HG03565 (cell line): Measurements from ENCODE around the gene CDC42EP5.
"Not testable (repeated sequence)": the region's sequence is repeated elsewhere in the genome, so short reads cannot be mapped to it uniquely, and the experiment has no call there.

ENCODE experiments used
- ATAC-seq: cut with Tn5 transposase; IDR thresholded peaks from one replicate; pipeline ENCODE4 v1.9.1; 2021; ENCODE audit warnings: mild to moderate bottlenecking, moderate library complexity; ENCODE audit not compliant: unreplicated experiment

CDC42EP5 gene, protein sequence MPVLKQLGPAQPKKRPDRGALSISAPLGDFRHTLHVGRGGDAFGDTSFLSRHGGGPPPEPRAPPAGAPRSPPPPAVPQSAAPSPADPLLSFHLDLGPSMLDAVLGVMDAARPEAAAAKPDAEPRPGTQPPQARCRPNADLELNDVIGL

DNA sequence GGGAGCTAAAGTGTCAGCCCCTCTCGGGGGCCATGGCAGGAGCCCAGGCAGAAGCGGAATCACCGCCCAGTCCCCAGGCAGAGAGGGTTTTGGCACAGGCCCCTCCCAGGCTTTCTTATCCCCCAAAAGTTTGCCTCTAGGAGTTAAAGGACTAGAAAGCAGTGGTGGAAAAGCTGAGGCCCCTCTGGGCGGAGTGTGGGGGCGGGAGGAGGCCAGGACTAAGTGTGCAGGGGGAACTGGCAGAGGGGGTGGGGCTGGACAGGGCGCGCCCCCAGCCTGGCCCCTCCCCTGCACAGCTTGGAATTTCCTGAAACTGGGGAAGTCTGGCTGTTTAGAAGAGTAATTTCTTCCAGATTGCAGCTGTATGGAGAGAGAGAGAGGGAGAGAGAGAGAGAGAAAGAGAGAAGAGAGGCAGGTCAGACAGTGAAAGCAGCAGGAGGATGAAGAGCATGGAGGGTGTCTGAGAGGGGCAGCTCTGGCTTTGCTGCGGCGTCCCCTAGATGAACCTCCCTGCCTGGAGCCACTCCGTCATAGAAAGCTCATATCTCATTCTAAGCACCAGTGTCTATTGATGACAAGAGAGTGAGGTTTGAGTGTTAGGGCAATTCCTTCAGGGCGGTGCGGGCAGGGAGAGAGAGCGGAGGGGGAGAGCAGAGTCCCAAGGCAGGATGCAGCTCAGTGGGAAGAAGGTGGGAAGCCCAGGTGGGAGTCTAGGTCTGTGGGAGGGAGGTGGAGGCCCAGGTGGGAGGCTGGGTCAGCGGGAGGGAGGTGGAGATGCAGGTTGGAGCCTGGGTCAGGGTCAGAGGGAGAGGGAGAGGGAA is at the start of gene CDC42EP5:
Gene CDC42EP5 (minus strand): TSS at position 226 of the 821 bp plus-strand sequence. CDS start 7,749 bp downstream, outside the sequence.
- no peak for ATAC-seq

DNA sequence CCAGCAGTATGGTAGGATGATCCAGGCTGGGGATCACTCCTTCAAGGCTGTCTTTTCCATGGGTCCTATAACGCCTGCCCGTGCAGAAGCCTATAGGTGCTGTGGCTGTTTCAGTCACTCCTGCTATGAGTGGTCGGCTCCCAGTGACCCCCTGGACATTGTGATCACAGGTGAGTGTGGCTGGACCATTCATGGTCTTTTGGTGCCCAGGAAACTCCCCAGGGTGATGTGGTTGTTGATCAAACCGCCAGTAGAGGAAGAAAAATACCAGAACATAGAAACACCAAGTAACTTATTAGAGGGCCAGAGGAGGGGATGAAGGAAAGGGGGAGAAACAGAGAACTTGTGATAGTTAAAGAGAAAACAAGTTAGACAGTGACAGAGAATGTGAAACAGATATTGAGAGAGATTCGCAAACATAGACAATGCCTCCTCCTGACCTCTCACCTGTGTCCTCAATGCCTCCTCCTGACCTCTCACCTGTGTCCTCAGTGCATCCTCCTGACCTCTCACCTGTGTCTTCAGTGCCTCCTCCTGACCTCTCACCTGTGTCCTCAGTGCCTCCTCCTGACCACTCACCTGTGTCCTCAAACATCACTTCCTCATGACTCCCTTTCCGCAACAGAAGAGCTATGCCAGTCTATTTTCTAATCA is 48.9 kb upstream of the CDC42EP5 start:
- ATAC-seq, result no peak

DNA sequence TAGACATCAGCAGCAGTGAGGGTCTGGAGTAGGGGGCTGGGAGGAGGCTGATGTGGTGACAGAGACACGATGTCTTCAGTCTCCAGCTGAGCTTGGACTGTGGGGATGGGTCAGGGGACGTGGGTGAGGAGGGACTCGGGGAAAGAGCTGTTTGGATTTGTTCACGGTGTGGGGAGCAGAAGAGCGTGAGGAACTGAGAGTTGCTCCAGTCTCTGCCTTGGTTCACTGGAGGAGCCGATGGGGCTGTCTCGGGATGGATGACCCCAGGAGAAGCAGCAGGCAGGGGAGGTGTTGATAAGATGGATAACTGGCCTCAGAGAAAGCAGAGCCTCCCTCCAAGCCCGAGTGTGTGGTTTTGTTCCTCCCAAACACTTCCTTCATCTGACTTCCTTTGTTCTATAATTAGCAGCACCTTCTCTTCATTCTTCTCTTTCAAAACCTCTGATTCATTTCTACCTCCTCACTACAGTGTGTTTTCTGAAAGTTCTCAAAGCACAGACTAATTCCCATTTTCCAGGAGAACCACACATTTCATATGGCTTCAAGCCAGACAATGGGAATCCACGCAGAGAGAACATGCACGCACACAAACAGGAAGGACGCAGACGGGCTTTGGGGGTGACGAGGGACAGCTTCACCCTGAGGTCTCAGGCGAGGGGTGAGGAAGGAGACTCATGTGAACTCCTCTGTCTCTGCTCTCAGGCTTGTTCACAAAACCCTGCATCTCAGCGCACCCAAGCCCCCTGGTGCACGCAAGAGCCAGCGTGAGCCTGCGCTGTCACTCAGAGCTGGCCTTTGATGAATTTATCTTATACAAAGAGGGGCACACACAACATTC is 48.1 kb upstream of the CDC42EP5 start:
- no peak for ATAC-seq

DNA sequence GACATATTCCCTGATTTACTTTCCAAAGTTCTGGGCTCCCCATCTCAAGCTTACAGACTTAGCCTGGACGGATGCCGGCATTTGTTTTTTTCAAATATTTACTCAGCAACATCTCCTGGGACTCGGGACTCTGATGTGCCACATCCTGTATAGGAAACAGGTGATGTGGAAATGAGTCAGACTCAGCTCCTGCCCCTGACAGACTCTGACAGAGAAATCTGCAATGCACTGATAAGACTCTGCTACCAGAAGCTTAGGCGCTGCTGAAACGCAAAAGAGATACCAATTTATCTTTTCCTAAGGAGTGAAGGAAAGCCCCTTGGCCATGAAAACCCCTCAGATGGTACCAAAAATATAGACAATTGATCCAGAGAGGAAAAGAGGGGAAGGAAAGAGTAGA is 45.7 kb upstream of the CDC42EP5 start:
- ATAC-seq, result peak; percentile 47

DNA sequence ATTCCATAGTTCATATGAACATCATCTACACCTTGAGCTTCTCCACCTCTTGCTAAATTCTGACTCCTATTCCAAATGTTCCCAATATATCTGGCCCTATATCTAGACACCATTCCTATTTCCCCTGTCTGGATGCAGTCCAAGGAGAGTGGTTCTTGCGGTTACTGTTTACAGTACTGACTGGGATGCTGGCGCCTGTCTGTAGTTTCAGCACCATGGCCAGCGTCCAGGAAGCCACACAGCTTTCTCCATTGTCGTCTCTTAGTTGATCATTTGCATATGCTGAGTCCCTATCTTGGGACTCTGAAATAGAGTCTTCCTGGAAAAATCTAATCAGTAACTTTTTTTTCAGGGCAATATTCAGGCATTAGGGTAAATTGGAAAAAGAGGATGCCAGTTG is 44.4 kb upstream of the CDC42EP5 start:
- ATAC-seq, result no peak

DNA sequence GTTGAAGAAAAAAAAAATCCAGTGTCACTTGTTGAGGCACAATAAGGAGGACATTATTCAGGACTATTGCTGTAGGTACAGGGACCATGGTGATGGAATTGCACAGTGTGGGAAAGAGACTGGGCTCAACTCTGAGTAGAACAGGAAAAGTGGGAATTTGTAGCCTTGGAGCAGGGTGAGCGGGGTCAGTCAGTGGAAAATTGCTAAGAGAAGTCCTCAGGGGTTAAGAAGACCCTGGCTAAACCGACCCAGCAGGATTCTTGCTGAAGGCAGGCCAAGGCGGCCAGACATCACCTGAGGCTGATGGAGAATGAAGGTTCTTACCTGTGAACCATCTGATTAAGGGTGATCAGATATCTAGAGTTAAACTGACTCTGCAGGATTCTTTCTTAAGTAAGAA is 42.1 kb upstream of the CDC42EP5 start:
- no peak for ATAC-seq

DNA sequence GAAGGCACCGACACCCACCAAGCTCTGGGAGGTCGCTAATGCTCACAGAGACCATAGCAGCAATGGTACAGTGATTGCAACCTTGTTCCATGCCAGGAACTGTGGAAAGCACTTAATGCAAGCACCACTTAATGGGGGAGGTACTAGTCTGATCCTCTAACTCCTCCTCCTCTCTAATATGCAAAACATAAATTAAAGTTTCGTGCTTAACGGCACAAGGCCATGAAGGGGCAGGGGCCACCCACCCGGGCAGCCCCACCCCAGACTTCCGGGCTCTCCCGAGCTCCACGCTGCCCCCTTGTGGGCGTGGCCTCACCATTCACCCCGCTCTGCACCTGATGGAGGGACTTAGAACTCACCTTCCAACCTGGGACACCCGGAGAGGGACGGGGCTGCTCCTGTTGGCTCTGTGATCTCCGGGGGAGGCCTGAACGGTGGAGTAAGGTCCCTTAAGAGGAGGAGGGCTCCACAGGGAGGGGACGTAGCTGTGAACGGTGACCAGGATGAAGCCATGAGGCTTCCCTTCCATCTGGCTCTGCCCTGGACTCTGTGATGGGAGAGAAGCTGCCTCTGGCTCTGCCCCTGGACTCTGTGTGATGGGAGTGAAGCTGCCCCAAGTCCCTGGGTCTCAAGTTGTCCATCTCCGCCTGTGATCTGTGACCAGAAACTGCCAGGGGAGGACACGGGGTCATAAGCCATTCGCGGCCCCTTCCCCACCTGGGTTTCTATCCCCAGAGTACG is 36.3 kb upstream of the CDC42EP5 start:
- not testable (repeated sequence) for ATAC-seq

DNA sequence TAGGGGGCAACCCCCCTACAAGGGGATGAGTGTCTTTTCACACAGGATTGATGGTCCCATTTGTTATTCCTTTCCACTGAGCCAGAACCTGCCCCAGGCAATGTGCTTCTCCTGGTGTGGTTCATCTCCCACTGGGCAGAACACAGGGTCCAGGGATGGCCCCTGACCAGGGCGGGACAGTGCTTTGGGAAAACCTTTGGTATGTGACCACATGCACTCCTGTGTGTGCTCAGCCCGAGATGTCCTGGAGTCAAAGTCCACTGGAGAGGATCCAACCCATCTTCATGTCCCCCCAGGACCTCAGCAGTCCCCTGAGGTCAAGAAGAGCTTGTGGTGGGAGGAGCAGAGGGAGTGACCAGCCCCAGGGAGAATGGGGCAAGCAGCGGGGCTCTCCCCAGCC is 35.4 kb upstream of the CDC42EP5 start:
- ATAC-seq, result not testable (repeated sequence)

DNA sequence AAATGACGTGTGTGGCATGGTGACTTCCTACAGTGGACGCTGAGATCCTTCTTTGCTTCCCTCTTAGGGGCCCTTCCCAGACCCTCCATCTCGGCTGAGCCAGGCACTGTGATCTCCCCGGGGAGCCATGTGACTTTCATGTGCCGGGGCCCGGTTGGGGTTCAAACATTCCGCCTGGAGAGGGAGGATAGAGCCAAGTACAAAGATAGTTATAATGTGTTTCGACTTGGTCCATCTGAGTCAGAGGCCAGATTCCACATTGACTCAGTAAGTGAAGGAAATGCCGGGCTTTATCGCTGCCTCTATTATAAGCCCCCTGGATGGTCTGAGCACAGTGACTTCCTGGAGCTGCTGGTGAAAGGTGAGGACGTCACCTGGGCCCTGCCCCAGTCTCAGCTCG is 34.7 kb upstream of the CDC42EP5 start:
- ATAC-seq, result no peak

DNA sequence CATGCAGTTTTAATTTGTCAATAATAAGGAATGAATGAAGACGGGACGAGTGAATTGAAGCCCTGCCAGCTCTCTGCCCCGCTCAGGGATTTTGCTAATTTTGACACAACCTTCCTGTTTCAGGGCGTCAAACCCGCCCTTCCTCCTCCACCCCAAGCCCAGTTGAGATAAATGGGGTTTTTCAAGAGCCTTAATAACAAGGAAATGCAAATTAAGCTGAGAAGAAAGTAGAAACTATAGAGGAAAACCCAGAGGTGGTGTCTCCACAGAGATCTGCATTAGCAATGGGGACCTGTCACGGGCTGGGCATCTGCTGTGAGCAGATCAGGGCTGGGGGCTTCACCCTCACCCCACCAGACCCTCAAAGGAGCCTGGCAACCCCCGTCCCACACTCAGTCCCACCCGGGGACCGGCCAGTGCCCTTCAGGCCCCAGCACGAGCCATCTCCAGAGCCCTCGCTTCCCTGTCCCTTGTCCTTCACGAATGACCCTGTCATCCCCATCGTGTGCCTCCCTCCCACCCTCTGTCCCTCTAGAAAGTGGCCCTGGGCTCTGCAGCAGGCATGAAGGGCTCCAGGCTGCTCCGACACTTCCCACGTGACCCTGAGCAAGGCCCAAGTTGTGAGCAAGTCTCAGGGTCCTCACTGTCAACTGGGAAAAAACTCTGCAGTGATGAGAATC is 34.1 kb upstream of the CDC42EP5 start:
- ATAC-seq, result not testable (repeated sequence)

DNA sequence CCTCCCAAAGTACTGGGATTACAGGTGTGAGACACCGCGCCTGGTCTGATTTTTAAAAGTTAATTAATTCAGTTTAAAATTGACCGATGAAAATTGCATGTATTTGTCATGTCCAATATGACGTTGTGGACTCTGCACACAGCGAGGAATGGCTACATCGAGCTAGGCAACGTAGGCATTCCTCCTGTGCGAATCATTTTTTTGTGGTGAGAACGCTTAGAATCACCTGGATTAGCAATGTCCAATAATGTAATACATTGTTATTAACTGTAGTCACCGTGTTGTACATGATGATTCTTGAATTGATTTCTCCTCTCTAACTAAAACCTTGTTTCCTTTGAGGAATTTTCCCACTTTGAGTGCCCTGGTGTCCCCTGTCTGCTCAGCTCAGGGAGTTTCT is 33.0 kb upstream of the CDC42EP5 start:
- ATAC-seq, result no peak

DNA sequence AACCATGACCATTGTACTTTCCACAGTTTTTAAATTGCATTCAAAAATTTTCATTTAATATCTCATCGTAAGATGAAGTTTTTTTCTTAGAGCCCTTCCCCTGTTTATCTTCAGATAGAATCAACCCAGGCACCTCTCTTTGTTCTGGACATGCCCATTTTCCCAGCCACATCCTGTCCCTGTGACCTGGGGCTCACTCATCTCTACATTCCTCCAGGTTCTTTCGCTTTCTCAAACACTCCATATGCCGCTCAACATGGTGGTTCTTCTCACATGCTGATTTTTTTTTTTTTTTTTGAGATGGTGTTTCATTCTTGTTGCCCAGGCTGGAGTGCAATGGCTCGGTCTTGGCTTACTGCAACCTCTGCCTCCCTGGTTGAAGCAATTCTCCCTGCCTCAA is 32.4 kb upstream of the CDC42EP5 start:
- ATAC-seq, result not testable (repeated sequence)

DNA sequence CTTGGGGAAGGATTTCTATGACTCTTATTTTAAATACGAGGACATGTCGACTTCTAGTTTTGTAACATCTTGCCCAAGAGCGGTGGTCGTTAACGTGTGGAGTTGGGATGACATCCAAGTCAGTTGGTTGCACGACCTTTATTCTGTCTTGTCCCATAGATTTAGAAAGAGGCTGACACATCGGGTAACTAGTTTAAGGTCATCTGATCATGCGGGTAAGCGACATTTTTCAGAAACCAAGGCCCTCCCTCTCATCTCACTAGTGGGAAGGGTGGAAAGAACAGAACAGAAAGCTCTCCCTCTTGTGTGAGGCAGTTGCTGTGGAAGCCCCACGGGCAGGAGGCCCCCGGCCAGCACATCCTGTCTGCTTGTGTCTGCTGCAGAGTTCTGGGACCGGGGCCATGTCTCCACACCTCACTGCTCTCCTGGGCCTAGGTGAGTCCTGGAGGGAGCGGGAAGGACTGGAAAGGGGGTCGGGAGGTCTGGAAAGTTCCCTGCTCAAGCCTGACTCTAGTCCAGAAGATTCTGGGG is 29.5 kb upstream of the CDC42EP5 start, which contains the start of gene LAIR2:
Gene LAIR2 (plus strand): TSS at position 314 of the 531 bp plus-strand sequence. CDS start 88 bp downstream, at position 402.
- no peak for ATAC-seq

DNA sequence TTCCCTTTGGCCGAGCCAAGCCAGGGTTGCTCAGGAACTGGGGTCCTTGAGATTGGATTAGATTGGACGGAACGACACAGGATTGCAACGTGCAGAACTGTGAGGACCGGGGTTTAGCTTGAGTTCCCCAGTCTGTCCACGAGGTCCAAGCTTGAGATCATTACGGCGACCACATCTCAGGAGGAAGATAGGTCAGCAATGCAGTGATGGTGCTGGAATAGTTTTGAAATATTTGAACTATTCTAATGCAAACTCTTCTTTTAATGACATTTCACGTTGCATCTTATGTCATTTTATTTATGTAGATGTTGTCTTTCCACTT is 25.3 kb upstream of the CDC42EP5 start:
- not testable (repeated sequence) for ATAC-seq

DNA sequence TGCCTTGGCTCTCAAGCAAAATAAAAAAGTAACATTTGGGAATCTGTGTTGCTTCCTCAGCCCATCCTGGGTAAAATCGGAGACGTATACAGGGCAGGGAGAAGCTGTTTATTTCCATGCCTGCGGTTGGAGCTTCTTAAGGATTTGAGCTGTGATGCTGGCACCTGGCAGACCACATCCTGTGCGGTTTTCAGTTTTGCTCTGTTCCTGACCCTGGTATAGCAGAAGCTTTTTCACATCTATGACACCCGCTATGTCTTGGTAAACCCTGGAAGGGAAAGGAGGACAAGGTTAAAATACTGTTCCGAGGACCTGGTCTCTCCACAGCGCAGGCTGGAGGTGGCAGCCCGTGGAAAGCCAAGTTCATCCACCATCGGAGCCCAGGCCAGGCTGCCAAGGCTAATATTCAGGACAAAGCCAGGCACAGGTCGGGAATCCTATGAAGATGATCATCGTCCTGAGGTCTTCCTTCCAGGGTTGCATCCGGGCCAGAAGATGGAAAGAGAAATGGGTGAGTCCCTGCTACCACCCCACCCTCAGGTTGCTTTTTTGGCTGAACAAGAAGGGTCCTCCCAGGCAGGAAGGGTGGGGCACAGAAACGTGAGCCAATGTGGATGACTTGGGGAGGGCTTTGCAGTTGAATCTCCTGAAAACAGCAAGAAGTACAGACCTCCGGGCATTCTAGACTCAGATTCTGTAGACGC is 24.8 kb upstream of the CDC42EP5 start:
- not testable (repeated sequence) for ATAC-seq

DNA sequence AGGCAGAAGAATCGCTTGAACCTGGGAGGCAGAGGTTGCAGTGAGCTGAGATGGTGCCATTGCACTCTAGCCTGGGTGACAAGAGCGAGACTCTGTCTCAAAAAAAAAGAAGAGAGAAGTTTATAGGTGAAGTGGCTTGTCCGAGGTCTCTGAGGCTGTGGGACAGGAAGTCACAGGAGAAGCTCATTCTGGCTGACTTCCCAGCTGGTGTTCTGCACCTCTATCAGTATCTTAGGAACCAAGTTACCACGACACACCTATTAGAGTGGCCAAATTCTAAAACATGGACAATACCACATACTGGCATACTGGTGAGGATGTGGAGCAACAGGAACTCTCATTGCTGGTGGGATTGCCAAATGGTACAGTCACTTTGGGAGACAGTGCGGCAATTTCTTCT is 22.2 kb upstream of the CDC42EP5 start:
- not testable (repeated sequence) for ATAC-seq

DNA sequence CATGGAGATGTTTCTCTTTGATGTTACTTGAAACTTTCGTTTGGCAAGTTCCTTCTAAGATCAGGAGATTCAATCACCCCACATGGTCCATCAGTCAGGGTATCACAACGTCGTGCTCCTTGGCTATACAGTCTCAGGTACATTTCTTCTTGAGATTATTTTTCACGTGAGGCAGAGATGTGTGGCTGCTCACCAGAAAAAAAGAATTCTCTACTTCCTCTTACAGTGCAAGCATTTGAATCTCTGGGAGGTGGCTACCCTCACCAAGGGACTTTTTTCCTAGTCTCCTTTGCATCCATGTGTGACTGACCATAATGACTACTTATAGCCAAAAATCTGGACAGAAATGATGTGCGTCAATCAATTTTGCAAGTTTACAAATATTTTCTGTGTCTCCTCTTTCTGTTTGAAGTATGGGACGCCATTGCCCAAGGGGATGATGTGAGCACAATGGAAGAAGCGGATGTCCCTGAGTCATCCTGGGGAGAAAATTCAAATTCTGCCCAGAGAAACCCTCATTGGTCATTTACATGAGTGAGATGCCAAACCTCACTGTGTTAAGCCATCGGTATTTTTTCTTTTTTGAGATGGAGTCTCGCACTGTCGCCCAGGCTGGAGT is 21.0 kb upstream of the CDC42EP5 start:
- ATAC-seq, result no peak

DNA sequence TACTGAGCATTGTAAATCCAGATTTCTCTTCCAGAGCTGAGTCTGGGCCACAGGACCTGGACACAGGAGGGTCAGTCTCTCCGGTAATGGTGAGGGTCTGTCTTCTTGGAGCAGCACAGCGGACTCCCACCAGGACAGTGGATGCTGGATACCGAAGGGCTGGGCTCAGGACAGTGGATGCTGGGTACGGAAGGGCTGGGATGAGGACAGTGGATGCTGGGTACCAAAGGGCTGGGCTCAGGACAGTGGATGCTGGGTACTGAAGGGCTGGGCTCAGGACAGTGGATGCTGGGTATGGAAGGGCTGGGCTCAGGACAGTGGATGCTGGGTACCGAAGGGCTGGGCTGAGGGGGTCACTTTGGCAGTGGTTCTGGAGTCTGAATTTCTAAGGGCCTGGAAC is 20.0 kb upstream of the CDC42EP5 start:
- not testable (repeated sequence) for ATAC-seq

DNA sequence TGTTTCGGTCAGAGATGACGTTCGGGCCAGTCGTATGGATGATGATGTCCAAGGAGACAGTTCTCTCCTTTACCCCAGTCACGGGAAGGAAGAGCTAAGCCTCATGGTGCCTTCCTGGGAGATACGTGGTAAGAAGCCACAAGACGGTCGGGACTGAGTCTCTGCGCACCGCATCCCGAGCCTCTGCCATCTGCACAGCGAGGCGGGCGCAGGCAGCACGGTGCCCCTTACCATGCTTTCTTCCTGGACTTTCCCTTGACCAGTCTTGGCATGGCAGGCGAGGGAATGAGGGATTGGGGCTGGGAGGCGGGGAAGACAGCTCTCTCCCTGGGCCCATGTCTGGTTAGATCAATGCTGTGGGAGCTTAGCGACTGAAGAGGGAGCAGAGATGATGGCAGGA is 19.5 kb upstream of the CDC42EP5 start:
- ATAC-seq, result no peak
